ENCODE data around the gene GSTA4.
"Not testable (repeated sequence)": the region's sequence is repeated elsewhere in the genome, so short reads cannot be mapped to it uniquely, and the experiment has no call there.

The GSTA4 gene

GRCh38 chr6:52982680-52983079 lies 12.4 kb downstream of the GSTA4 start:
- DNase-seq = no peak
- in situ Hi-C loops (cut with MboI; ENCODE audit: low pct_unique_long_range_greater_than_20kb, low sequenced_read_pairs) = no loop called here

- no peak for DNase-seq
- in situ Hi-C loops (cut with MboI; ENCODE audit: low pct_unique_long_range_greater_than_20kb, low sequenced_read_pairs) = no loop called here
Observed at GRCh38 chr6:52981222-52981900, 13.7 kb downstream of the GSTA4 start.

GRCh38 chr6:52976591-52977035 lies 18.5 kb downstream of the GSTA4 start:
- in situ Hi-C loops (cut with MboI; ENCODE audit: low pct_unique_long_range_greater_than_20kb, low sequenced_read_pairs) = no loop called here
- DNase-seq = peak; percentile 20

- in situ Hi-C loops (cut with MboI; ENCODE audit: low pct_unique_long_range_greater_than_20kb, low sequenced_read_pairs) = no loop called here
- DNase-seq = no peak
Observed at GRCh38 chr6:52976149-52976548, 18.9 kb downstream of the GSTA4 start.

- DNase-seq = no peak
- in situ Hi-C loops (cut with MboI; ENCODE audit: low pct_unique_long_range_greater_than_20kb, low sequenced_read_pairs) = no loop called here
Observed at GRCh38 chr6:52975580-52975979, 19.5 kb downstream of the GSTA4 start.

GRCh38 chr6:52972989-52973388 lies 22.1 kb downstream of the GSTA4 start:
- in situ Hi-C loops (cut with MboI; ENCODE audit: low pct_unique_long_range_greater_than_20kb, low sequenced_read_pairs) = no loop called here
- no peak for DNase-seq

- no peak for DNase-seq
- in situ Hi-C loops (cut with MboI; ENCODE audit: low pct_unique_long_range_greater_than_20kb, low sequenced_read_pairs) = no loop called here
Observed at GRCh38 chr6:52969359-52969758, 25.7 kb downstream of the GSTA4 start.

GRCh38 chr6:52966101-52966500 lies 29.0 kb downstream of the GSTA4 start:
- in situ Hi-C loops (cut with MboI; ENCODE audit: low pct_unique_long_range_greater_than_20kb, low sequenced_read_pairs) = no loop called here
- no peak for DNase-seq

GRCh38 chr6:52965380-52965779 lies 29.7 kb downstream of the GSTA4 start:
- in situ Hi-C loops (cut with MboI; ENCODE audit: low pct_unique_long_range_greater_than_20kb, low sequenced_read_pairs) = no loop called here
- DNase-seq = no peak

GRCh38 chr6:52964318-52964717 lies 30.8 kb downstream of the GSTA4 start:
- in situ Hi-C loops (cut with MboI; ENCODE audit: low pct_unique_long_range_greater_than_20kb, low sequenced_read_pairs) = no loop called here
- DNase-seq = no peak

GRCh38 chr6:52962701-52963100 lies 32.4 kb downstream of the GSTA4 start:
- in situ Hi-C loops (cut with MboI; ENCODE audit: low pct_unique_long_range_greater_than_20kb, low sequenced_read_pairs) = no loop called here
- DNase-seq = no peak

- in situ Hi-C loops (cut with MboI; ENCODE audit: low pct_unique_long_range_greater_than_20kb, low sequenced_read_pairs) = not testable (repeated sequence)
Observed at GRCh38 chr6:52961022-52961421, 34.1 kb downstream of the GSTA4 start.

GRCh38 chr6:52960211-52960610 lies 34.9 kb downstream of the GSTA4 start:
- in situ Hi-C loops (cut with MboI; ENCODE audit: low pct_unique_long_range_greater_than_20kb, low sequenced_read_pairs); DNase-seq: not testable (repeated sequence)

More at GRCh38 chr6:52961022-52961421, 34.1 kb downstream of the GSTA4 start:
- not testable (repeated sequence) for DNase-seq

- in situ Hi-C loops (cut with MboI; ENCODE audit: low pct_unique_long_range_greater_than_20kb, low sequenced_read_pairs) = no loop called here
Observed at GRCh38 chr6:52958546-52959255, 36.4 kb downstream of the GSTA4 start.

GRCh38 chr6:52955871-52956270 lies 39.2 kb downstream of the GSTA4 start:
- no peak for DNase-seq
- in situ Hi-C loops (cut with MboI; ENCODE audit: low pct_unique_long_range_greater_than_20kb, low sequenced_read_pairs) = no loop called here

More at GRCh38 chr6:52958546-52959255, 36.4 kb downstream of the GSTA4 start:
- DNase-seq = no peak

GRCh38 chr6:52953911-52954839 lies 40.9 kb downstream of the GSTA4 start:
- in situ Hi-C loops (cut with MboI; ENCODE audit: low pct_unique_long_range_greater_than_20kb, low sequenced_read_pairs) = no loop called here
- no peak for DNase-seq

GRCh38 chr6:52946306-52946705 lies 48.8 kb downstream of the GSTA4 start:
- no peak for DNase-seq
- in situ Hi-C loops (cut with MboI; ENCODE audit: low pct_unique_long_range_greater_than_20kb, low sequenced_read_pairs) = no loop called here

- DNase-seq; in situ Hi-C loops (cut with MboI; ENCODE audit: low pct_unique_long_range_greater_than_20kb, low sequenced_read_pairs): not testable (repeated sequence)
Observed at GRCh38 chr6:52942821-52943220, 52.3 kb downstream of the GSTA4 start.

GRCh38 chr6:52942221-52942620 lies 52.9 kb downstream of the GSTA4 start:
- DNase-seq = no peak
- in situ Hi-C loops (cut with MboI; ENCODE audit: low pct_unique_long_range_greater_than_20kb, low sequenced_read_pairs) = no loop called here

- no peak for DNase-seq
- in situ Hi-C loops (cut with MboI; ENCODE audit: low pct_unique_long_range_greater_than_20kb, low sequenced_read_pairs) = no loop called here
Observed at GRCh38 chr6:52937908-52938307, 57.2 kb downstream of the GSTA4 start.
